ENCODE measurements around the gene BPTF.
"Not testable (repeated sequence)": the region's sequence is repeated elsewhere in the genome, so short reads cannot be mapped to it uniquely, and the experiment has no call there.

The BPTF gene

DNA sequence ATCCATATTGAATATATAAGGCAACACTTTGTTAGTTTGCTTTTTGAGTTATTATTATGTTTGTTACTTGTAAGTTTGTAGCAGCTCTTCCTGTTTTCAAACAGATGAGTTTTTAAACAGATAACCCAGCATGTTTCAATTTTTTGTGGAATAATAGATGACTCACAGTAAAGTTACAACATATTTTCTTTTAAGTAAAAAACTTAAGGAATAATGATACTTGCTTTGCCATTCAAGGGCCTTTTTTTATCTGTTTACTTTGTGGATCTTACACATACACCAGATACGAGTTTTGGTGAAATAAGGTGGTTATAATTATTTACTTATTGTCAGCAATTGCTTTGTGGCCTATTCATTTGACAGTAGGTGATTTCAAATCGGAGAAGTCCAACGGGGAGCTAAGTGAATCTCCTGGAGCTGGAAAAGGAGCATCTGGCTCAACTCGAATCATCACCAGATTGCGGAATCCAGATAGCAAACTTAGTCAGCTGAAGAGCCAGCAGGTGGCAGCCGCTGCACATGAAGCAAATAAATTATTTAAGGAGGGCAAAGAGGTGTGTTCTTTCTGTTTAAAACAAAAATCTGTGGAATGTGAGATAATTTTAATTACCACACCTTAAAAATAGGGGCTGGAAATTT lies 66.3 kb downstream of the BPTF start:
- DNase-seq, result no peak

DNA sequence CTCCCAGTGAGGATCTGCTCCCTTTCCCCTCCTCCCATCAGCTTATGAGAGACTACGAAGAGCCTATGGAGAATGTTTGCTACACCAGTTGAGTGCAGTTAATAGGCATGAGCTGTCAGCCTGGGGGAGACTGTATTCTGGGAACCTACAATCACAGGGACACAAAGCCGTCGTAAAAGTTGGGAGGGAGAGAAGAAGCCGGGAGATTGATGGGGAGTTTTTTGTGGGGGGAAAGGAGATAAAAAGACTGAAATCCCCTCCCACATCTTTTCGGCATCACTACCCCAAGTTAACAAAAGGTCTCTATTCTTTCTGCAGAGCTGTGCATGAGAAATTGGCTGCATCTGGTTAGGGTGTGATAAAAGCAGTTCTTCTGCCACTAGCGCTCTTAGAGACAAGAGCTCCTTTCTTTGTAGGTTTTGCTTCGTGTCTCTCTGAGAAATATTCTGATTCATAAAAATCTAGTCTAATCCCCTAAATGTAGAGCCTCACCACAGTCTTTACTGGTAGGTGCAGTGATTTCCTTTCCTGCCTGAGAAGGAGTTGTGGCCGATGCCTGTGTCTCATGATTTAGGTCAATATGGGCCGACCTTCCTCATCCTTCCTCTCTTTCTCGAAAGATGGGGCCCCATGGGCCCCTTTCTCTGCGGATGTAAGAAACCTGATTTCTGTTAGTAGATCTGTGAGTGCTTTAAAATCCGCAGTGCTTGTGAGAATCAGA lies 77.4 kb downstream of the BPTF start:
- DNase-seq, result no peak

DNA sequence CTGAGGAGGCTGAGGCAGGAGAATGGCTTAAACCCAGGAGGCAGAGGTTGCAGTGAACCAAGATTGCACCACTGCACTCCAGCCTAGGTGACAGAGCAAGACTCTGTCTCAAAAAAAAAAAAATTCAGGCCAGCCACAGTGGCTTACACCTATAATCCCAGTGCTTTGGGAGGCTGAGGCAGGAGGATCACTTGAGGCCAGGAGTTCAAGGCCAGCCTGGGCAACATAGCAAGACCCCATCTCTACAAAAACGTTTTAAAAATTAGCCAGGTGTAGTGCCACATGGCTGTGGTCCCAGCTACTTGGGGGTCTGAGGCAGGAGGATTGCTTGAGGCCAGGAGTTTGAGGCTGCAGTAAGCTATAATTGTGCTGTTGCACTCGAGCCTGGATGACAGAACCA lies 80.0 kb downstream of the BPTF start:
- not testable (repeated sequence) for DNase-seq

DNA sequence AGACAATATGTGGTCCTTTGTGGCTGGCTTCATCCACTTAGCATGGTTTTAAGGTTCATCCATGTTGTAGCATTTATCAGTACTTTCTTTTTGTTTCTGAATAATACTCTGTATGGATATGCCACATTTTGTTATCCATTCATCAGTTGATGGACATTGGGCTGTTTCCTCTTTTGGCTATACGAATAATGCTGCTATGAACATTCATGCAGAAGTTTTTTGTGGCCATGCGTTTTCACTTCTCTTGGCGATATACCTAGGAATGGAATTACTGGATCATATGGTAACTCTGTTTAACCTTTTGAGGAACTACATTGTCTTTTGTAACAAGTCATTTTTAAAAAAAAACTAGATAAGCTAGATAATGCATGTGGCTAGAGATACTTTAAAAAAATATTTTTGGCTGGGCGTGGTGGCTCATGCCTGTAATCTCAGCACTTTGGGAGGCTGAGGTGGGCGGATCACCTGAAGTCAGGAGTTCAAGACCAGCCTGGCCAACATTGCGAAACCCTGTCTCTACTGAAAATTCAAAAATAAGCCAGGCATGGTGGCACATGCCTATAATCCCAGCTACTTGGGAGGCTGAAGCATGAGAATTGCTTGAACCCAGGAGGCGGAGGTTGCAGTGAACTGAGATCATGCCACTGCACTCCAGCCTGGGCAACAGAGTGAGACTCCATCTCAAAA lies 85.0 kb downstream of the BPTF start:
- not testable (repeated sequence) for DNase-seq

DNA sequence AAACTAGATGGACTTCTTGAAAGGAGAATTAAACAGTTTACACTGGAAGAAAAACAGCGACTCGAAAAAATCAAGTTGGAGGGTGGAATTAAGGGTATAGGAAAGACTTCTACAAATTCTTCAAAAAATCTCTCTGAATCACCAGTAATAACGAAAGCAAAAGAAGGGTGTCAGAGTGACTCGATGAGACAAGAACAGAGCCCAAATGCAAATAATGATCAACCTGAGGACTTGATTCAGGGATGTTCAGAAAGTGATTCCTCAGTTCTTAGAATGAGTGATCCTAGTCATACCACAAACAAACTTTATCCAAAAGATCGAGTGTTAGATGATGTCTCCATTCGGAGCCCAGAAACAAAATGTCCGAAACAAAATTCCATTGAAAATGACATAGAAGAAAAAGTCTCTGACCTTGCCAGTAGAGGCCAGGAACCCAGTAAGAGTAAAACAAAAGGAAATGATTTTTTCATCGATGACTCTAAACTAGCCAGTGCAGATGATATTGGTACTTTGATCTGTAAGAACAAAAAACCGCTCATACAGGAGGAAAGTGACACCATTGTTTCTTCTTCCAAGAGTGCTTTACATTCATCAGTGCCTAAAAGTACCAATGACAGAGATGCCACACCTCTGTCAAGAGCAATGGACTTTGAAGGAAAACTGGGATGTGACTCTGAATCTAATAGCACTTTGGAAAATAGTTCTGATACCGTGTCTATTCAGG lies 85.9 kb downstream of the BPTF start:
- DNase-seq, result no peak

DNA sequence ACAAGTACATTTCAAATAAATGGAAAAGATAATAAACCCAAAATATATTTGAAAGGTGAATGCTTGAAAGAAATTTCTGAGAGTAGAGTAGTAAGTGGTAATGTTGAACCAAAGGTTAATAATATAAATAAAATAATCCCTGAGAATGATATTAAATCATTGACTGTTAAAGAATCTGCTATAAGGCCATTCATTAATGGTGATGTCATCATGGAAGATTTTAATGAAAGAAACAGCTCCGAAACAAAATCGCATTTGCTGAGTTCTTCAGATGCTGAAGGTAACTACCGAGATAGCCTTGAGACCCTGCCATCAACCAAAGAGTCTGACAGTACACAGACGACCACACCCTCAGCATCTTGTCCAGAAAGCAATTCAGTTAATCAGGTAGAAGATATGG lies 86.8 kb downstream of the BPTF start:
- DNase-seq, result no peak

DNA sequence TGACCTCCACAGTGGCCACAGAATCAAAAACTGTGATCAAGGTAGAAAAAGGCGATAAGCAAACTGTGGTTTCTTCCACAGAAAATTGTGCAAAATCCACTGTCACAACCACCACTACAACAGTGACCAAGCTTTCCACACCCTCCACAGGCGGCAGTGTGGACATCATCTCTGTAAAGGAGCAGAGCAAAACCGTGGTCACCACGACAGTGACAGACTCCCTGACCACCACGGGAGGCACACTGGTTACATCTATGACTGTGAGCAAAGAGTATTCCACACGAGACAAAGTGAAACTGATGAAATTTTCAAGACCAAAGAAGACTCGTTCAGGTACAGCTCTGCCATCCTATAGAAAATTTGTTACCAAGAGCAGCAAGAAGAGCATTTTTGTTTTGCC lies 87.4 kb downstream of the BPTF start:
- no peak for DNase-seq

DNA sequence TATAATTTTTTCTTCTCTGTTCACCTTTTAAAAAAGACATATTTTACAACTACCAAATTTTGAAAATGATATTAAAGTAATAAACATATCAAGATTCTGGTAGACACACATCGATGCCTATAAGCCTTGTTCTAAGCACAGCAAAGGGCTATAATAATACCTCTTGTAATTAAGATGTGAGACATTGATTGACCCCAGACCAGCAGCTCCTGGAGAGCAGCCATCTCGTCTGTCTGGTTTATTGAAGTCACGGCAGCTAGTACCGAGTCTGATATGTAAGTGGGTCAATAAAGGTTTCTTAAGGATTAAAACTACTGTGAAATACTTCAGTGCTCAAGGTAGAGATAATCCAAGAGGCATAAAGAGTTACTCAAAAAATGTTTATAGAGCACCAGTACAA lies 94.9 kb downstream of the BPTF start:
- no peak for DNase-seq

DNA sequence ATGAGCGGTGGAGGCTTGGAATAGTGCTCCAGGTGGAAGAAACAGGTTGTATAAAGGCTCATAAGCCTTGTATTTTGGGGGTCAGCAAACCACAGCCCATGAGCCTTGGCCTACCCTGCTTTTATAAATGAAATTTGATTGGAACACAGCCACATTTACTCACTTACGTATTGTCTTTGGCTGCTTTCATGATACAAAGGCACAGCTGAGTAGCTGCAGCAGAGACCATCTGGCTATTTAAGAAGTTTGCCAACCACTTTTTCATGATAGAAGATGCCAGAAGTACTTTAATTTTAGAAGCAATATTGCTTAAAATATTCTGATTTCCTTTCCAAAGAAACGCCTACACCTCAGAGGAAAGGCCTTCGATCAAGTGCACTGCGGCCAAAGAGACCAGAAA lies 97.2 kb downstream of the BPTF start:
- no peak for DNase-seq

DNA sequence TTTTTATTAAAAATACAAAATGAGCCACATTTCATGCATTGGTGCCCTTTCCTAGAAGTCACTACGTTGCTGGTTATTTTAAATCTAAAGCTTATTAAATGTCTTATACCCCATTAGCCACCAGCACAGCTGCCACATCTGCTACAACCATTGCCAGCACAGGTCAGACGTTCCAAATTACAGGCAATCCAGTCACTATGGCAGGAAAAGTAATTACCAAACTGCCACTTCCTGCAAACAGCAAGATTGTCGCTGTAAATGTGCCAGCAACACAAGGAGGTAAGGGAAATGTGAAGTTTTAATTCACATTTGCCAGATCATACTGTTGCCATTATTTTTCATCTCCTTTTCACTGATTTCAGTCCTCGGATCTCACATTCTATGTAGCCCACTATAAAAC lies 103.5 kb downstream of the BPTF start:
- not testable (repeated sequence) for DNase-seq

DNA sequence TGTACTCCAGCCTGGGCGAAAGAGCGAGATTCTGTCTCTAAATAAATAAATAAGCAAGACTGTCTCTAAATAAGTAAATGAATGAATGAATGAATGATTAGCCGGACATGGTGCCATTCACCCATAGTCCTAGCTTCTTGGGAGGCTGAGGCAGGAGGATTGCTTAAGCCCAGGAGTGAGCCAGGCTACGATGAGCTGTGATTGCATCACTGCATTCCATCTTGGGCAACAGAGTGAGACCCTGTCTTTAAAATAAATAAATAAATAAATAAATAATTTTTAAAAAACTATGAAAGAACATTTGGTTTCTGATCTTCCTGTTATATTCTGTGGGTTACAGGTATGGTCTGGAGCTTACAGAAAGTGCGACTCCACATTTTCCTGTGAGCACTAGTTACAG lies 105.9 kb downstream of the BPTF start:
- no peak for DNase-seq

DNA sequence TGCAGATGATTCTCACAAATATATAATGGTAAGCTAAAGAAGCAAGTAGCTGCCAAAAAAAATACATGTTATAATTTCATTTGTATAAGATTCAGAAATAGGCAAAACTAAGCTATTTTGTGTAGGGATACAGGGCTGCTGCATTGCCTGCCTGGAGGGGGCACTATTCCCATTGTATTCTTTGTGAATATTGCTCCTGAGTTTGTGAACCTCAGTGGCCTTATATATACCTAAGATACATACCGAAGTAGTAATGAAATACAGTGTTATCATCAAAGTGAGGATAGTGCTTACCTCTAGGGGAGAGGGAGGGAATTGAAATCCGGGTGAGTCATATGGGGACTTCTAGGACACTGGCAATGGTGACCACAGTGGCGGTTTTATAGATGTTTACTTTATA lies 117.5 kb downstream of the BPTF start:
- DNase-seq, result no peak

DNA sequence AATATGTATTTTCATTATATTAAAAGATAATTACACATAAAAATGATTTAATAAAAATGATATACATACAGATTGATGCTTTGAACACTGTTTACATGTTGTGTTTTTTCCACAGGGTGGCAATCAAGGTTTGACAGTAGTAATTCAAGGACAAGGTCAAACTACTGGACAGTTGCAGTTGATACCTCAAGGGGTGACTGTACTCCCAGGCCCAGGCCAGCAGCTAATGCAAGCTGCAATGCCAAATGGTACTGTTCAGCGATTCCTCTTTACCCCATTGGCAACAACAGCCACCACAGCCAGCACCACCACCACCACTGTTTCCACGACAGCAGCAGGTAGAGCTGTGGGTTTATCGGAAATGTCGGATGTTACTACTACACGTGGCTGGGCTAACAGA lies 118.7 kb downstream of the BPTF start:
- no peak for DNase-seq

DNA sequence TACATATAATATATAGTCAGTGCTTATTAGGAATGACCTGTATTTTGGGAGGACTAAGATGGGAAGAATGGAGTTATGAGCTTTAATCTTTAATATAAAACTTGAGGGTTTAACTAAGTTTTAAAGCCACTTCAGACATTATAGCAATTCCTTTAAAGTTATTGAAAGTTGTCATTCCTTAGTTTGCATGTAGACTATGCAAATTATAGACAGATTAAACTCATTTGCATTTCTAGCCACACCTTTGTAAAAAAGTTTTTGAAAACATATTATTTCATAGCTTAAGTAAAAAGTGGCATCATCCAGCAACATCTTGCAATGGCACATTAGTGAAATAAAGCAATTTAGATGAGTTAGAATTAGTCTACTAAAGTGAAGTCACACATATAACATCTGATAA lies 121.2 kb downstream of the BPTF start:
- no peak for DNase-seq

DNA sequence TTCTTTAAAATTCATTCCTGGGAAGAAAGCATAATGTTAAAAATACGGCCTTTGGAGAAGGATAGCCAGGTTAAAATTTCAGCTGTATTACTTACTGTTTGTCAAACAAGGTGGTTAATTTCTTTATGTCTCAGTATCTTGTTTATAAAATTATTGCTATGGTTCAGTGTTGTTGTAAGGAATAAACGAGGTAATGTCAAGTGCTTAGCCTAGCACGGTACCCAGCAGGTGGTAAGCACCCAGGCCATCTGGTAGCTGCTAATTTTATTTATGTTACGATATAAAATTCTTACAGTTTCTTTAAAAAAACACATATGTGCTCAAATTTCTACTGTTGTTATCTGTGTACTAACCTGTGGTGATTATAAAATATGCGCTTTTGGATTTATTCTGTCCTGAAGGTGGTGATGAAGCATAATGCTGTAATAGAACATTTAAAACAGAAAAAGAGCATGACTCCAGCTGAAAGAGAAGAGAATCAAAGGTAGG lies 122.1 kb downstream of the BPTF start:
- DNase-seq, result no peak

DNA sequence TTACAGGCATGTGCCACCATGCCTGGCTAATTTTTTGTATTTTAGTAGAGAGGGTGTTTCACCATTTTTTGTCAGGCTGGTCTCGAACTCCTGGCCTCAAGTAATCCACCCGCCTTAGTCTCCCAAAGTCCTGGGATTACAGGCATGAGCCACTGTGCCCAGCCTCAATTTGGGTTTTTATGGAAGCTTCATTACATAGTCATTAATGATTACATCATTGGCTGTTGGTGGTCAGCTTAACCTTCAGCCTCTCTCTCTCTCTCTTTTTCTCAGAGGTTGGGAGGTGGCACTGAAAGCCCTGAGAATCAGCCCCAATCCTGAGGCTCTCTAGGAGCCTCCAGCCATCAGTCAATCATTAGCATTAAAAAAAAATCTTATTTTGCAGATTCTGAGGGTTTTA lies 125.6 kb downstream of the BPTF start:
- DNase-seq, result no peak

DNA sequence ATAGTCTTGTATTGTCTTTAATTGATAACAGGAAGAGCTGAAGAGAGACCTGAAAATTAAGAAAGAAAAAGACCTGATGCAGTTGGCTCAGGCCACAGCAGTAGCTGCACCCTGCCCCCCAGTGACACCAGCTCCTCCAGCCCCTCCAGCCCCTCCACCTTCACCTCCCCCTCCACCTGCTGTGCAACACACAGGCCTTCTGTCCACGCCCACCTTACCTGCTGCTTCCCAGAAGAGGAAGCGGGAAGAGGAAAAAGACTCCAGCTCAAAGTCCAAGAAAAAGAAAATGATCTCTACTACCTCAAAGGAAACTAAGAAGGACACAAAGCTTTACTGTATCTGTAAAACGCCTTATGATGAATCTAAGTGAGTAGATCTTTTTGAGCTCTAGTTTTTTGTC lies 134.2 kb downstream of the BPTF start:
- no peak for DNase-seq

DNA sequence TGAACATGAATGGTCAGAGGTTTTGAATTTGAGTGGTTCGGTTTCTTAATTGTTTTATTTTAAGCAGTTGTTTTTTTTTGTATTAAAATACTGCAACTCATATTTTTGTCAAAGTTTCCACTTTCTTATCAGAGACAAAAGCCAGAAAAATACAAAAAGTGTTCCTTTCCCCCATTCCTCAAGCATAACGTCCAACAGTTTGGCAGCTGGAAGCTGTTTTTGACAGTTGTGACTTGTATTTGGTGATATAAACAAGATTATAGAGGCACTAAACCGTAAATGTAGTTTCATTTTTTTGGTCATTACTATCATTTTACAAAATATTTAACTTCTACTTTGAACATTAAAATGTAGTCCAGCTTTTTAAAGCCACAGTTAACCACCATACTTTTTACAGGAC lies 135.0 kb downstream of the BPTF start:
- not testable (repeated sequence) for DNase-seq

DNA sequence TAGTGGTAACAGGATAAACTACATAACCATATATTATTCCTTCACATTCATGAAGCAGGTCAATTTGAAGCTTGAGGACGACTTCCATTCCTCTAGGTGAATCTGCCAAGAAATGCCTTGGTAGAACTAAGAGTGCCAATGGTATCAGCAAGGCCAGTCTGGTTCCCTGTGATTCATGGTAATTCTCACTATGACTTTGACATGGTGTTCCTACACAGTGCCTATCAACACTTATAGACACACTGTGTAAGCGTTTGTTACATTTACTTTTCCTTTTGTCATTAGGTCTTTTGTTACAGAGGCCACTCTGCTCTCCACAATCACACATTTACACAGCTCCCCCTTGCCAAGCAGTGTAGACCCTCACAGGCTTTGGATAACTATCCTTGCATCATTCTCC lies 136.9 kb downstream of the BPTF start:
- not testable (repeated sequence) for DNase-seq

DNA sequence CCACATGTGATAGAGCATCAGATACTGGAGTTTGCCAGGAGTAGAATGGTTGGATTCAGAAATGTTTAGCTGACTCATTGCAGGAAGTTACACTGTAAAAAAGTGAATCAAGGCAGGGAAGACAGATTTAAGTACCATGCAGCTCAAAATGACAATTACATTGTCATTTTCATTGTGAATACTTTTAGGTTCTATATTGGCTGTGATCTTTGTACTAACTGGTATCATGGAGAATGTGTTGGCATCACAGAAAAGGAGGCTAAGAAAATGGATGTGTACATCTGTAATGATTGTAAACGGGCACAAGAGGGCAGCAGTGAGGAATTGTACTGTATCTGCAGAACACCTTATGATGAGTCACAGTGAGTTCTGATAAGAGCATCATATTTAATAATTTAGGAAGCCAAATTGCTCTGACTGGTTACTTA lies 137.9 kb downstream of the BPTF start:
- peak; percentile 73 to 80 for DNase-seq

DNA sequence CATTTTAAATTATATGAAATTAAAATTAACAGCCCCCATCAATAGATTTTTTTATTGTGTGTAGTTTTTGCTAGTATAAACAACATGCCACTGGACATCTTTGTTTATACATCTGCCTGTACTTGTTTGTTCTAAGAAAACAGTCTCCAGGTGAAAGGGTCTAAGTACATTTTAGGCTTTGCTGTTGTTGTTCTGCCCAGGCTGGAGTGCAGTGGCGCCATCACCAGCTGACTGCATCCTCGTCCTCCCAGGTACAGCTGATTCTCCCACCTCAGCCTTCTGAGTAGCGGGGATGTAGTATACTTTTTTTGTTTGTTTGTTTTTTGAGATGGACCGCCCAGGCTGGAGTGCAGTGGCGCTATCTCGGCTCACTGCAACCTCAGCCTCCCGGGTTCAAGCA lies 145.5 kb downstream of the BPTF start:
- no peak for DNase-seq

DNA sequence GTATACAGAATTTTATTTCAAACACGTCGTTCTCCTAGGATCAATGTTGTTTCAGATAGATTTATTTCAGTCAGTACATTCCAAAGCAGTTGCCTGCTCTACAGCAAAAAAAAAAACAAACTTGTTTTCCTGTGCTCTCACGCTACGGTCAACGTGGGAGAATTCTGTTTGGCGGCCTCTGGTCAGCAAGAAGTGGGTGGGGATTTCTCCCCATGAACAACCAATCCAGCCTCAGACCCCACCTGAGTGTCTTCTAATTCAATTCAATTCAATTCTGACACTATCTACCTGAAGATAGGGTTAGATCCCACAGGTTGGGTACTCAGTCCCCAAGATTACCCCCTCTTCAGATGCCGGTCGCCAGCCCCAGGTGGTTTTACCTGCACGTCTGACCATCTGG lies 148.9 kb downstream of the BPTF start:
- DNase-seq, result no peak

DNA sequence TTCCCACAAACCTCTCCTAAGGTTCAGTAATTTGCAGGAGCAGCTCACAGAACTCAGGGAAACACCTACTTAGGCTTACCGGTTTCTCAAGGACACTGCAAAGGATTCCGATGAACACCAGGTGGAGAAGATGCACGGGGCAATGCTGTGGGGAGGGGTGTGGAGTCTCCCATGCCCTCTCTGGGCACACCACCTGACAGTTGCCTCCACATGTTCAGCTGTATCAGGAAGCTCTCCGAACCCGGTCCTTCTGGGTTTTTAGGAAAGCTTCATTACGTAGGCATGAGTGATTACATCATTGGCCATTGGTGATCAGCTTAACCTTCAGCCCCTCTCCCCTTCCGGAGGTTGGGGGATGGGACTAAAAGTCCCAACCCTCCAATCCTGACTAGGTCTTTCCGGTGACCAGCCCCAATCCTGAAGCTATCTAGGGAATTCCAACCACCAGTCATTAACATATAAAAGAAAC lies 149.3 kb downstream of the BPTF start:
- no peak for DNase-seq

Data from CD4-positive, alpha-beta T cell treated with Interleukin-4 for 1 hour (primary cell).